Measurements from ENCODE around the gene PDE11A.

DNA sequence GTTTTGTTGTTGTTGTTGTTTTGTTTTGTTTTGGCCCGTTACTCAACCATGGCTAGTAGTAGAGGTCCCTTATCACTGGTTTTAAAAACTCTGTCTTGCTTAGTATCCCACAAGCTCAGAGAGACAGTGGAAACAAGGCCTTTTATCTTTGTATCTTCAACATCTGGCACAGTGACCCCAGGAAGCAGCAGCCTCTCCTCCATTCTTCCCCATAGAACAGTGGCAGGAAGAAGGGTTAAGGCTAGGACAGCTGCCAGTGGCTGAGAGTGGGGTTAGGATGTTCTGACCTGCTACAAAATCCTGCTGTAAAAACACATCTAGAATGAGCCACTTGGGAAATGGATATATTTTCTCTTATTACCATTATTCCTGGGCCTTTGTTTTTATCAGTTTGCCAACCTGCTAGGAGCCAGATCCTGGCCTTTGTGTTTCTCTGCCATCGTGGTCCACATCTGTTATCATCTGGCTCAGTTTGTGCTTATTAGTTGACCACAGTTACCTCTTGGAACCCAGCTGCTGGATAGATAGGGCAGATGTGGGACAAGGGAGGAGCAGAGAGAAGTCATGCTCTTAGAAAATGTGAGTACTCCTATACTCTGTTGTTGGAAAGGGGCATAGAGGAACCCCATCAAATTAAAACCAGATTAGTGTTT, 433.2 kb downstream of the PDE11A start:
- TF ChIP-seq, protein P1, sequence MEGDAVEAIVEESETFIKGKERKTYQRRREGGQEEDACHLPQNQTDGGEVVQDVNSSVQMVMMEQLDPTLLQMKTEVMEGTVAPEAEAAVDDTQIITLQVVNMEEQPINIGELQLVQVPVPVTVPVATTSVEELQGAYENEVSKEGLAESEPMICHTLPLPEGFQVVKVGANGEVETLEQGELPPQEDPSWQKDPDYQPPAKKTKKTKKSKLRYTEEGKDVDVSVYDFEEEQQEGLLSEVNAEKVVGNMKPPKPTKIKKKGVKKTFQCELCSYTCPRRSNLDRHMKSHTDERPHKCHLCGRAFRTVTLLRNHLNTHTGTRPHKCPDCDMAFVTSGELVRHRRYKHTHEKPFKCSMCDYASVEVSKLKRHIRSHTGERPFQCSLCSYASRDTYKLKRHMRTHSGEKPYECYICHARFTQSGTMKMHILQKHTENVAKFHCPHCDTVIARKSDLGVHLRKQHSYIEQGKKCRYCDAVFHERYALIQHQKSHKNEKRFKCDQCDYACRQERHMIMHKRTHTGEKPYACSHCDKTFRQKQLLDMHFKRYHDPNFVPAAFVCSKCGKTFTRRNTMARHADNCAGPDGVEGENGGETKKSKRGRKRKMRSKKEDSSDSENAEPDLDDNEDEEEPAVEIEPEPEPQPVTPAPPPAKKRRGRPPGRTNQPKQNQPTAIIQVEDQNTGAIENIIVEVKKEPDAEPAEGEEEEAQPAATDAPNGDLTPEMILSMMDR (IDR thresholded peaks at IDR 0.05): no peak
- TF ChIP-seq POLR2A (IDR thresholded peaks at IDR 0.05): no peak

Data from adrenal gland (tissue), 5 donors.